RWPE1 (cell line): ENCODE data around the gene KPNA6.
"Not testable (repeated sequence)": the region's sequence is repeated elsewhere in the genome, so short reads cannot be mapped to it uniquely, and the experiment has no call there.

Experiments used
- CTCF ChIA-PET: fragments of 350-600 bp; sonication (Branson Sonifier 250); formaldehyde crosslinking; extraction: SDS; loops from one replicate; lab custom pipeline; 2021; lab: Yijun Ruan, JAX
- POLR2A ChIA-PET: fragments of 400-600 bp; formaldehyde crosslinking; extraction: SDS; loops from one replicate; lab custom pipeline; 2020; ENCODE audit warnings: antibody characterized with exemption; ENCODE audit not compliant: low non-redundant PET; lab: Yijun Ruan, JAX
- DNase-seq: peaks from one replicate; pipeline ENCODE4 v3.0.0; 2012; ENCODE audit warnings: low spot score
- H3K27ac ChIP-seq: fragments of 450-650 bp; 2 replicates; pipeline ENCODE4 v1.5.1; 2017
- CTCF ChIP-seq: fragments of 450-650 bp; conservative IDR thresholded peaks from 2 replicates; pipeline ENCODE4 v1.5.1; 2017; ENCODE audit warnings: low read depth, mild to moderate bottlenecking

The KPNA6 gene

GRCh38 chr1:32107742-32108661 lies at the start of gene KPNA6:
TSS of gene KPNA6 (plus strand) at chr1:32108056. CDS start at chr1:32108131, 75 bp downstream.
- CTCF ChIA-PET: interaction anchor here (0.5 to 1.5 kb wide), 6 partner anchors 10 to 77 kb away, joined by 3 to 8 read pairs (median 4); partner anchors contain the start of gene TMEM39B
- H3K27ac ChIP-seq: peak within 1 kb of the TSS; percentile 96
- TF ChIP-seq CTCF: no peak
- DNase-seq: peak; percentile 86
- POLR2A ChIA-PET: interaction anchor here (0.5 to 1.2 kb wide), 2 partner anchors 35 to 155 kb away, joined by 3 to 6 read pairs; no protein-coding TSS in a partner anchor

GRCh38 chr1:32060914-32061313 lies 46.9 kb upstream of the KPNA6 start:
- CTCF ChIA-PET: no interaction called here
- no peak for TF ChIP-seq CTCF

GRCh38 chr1:32062867-32063230 lies 45.0 kb upstream of the KPNA6 start:
- TF ChIP-seq CTCF: no peak
- peak overlapping the region; percentile 72 for H3K27ac ChIP-seq
- POLR2A ChIA-PET: interaction anchor here (0.6 kb wide), 1 partner anchor 86 kb away, joined by 6 read pairs; no protein-coding TSS in a partner anchor
- CTCF ChIA-PET: interaction anchor here (1.1 to 1.4 kb wide), 3 partner anchors 9 to 38 kb away, joined by 3 to 6 read pairs (median 4); no protein-coding TSS in a partner anchor
- no peak for DNase-seq

More at GRCh38 chr1:32060914-32061313, 46.9 kb upstream of the KPNA6 start:
- no peak overlapping the region for H3K27ac ChIP-seq
- POLR2A ChIA-PET: no interaction called here
- no peak for DNase-seq

- peak overlapping the region; percentile 72 for H3K27ac ChIP-seq
- CTCF ChIA-PET: interaction anchor here (1.1 to 1.4 kb wide), 3 partner anchors 10 to 38 kb away, joined by 3 to 6 read pairs (median 4); no protein-coding TSS in a partner anchor
- DNase-seq: peak; percentile 55
- TF ChIP-seq CTCF: peak; percentile 63
- POLR2A ChIA-PET: no interaction called here
Measured at GRCh38 chr1:32063261-32063681, 44.6 kb upstream of the KPNA6 start.

GRCh38 chr1:32065613-32066488 lies 42.0 kb upstream of the KPNA6 start:
- CTCF ChIA-PET: interaction anchor here (0.7 kb wide), 3 partner anchors 80 to 311 kb away, joined by 3 to 5 read pairs (median 5); no protein-coding TSS in a partner anchor
- POLR2A ChIA-PET: interaction anchor here (0.6 to 0.7 kb wide), 3 partner anchors 8 to 487 kb away, joined by 4 to 6 read pairs (median 5); no protein-coding TSS in a partner anchor
- DNase-seq: not testable (repeated sequence)
- H3K27ac ChIP-seq: peak overlapping the region; percentile 74

GRCh38 chr1:32066489-32066873 lies 41.4 kb upstream of the KPNA6 start:
- DNase-seq: peak; percentile 79
- ChIA-PET CTCF (interaction anchor here (0.5 to 0.7 kb wide), 2 partner anchors 8 to 184 kb away, joined by 3 read pairs; no protein-coding TSS in a partner anchor), POLR2A (interaction anchor here (0.6 kb wide), 1 partner anchor 46 kb away, joined by 6 read pairs; no protein-coding TSS in a partner anchor)
- no peak for TF ChIP-seq CTCF
- peak overlapping the region; percentile 74 for H3K27ac ChIP-seq
